NCI-H1694 (cell line): ENCODE data around the gene TPH2.

Experiments
- DNase-seq: peaks from one replicate; lab custom pipeline; 2025; lab: John Stamatoyannopoulos, UW

TPH2 gene

DNA sequence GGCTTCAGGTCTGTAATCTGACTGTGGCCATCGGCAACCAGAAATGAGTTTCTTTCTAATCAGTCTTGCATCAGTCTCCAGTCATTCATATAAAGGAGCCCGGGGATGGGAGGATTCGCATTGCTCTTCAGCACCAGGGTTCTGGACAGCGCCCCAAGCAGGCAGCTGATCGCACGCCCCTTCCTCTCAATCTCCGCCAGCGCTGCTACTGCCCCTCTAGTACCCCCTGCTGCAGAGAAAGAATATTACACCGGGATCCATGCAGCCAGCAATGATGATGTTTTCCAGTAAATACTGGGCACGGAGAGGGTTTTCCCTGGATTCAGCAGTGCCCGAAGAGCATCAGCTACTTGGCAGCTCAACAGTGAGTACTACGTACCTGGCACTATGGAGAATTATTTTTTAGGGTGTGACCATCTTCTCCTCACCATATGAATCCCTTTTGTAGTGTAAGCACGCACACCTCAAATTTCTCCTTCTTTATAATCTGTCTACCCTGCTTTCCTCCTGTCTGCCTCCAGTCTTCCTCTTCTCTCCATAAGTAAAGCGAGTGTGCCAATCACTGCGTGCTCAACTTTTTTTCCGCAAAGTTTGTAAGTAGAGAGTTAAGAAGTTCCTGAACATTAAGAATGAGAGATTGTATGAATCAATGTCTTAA, at the start of gene TPH2:
TPH2 (plus strand) TSS at position 118 of the 658 bp plus-strand sequence; CDS start at position 260, 142 bp downstream.
- DNase-seq, result no peak

DNA sequence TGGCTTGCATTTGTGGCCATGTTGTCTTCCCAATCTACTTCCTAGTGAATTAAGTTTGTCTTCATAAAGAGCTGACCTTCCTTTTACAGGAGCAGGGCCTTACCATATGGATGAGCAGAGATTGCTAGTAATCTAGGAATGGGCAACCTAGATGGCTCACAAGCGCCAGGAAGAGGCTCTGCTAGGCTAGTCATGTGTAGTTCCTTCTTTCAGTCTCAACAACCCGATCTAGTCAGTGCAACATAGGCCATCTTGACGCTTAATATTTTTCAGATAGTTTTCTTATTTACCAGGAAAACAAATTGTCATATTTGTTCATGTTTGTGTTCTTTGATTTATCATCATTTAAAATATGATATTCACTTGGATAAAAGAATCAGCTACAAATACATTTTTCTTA, 48.2 kb upstream of the TPH2 start:
- no peak for DNase-seq

DNA sequence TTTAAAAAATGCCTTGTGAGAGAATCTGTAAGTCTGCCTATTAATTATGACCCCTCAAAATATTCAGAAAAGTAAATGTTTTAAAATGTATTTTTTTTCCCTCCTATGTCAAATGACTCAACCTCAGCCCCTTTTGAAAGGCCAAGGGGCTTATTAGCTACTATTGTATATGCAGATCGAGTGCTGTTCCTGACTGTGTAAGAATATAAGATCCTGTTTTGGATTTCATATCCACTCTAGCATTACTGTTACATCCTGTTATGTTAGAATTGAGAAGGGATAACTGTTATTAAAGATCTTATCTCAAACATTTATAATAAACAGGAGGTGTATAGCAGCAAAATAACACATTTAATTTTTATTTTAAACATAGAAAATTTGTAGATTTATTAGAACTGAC, 46.6 kb upstream of the TPH2 start:
- DNase-seq, result no peak

DNA sequence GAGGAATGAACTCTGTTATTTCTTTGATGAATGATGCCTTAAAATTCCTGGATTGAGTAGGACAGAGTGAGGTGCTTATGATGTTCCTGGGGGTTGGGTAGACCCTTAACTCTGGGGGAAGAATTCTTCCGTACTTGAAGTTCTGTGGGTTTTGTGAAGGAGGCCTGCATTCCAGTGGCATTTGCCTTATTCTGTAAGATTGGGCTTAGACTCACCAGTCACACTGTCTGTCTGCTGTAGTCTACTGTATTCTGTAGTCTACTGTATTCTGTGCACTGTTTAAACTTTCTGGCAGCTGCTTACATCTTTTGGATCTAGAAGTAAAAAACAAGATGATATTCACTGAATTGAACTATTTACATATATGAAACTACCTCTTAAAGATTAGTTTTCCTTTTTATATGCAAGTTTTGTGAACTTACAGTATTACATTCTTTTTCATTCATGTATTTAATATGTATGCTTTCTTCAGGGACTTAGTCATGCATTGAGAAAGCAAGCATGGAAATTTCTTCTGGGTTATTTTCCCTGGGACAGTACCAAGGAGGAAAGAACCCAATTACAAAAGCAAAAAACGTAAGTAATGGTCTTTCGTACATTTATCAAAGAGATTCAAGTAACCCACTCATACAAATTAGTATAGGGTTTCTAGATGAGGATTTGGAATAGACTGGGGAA, 42.3 kb upstream of the TPH2 start:
- DNase-seq, result no peak

DNA sequence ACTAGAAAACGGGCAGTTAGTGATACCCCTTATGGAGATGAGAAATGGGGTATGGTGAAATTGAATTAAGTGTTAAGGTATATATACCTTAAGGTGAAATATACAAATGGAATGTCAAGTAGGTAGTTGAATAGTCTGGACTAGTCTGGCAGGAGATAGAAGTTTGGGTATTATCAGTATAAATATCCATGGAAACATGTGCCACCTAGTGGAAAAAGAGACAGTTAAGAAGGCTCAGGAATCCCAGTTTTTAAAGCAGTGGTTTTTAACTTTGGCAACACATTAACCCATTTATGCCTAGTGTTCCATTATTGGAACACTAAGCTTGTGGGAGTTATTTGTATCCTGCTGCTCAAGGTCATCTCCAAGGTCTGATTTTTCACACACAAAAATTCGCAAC, 38.6 kb upstream of the TPH2 start:
- no peak for DNase-seq

DNA sequence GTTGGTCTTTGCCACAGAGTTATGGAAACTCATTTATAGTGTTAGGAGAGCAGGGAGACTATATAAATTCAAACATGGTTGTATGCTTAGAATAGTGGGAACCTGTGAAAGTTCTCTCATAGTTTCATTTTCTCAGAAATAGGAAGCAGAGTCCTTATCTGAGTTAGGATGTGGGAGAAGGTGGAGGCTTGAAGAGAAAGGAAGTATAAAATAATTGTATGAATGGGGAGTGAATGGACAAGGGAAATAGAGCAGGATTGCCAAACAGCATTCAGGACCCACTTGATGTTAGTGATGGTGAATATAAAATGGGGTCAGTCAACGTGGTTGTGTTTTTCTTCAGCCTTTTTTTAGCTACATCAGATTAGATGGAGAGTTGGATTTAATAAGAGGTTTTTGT, 34.0 kb upstream of the TPH2 start:
- DNase-seq, result no peak

DNA sequence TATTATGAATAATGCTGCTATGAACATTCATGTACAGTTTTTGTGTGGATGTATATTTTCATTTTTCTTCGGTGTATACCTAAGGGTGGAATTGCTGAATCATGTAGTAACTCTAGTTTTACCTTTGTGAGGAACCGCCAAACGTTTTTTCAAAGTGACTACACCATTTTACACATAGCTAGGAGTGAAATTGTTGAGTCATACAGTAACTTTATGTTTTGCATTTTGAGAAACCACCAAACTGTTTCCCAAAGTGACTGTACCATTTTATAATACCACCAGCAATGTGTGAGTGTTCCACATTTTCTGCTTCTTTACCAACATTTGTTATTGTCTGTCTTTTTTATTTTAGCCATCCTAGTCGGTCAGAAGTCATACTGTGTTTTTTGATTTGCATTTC, 3.1 kb upstream of the TPH2 start:
- DNase-seq, result no peak

DNA sequence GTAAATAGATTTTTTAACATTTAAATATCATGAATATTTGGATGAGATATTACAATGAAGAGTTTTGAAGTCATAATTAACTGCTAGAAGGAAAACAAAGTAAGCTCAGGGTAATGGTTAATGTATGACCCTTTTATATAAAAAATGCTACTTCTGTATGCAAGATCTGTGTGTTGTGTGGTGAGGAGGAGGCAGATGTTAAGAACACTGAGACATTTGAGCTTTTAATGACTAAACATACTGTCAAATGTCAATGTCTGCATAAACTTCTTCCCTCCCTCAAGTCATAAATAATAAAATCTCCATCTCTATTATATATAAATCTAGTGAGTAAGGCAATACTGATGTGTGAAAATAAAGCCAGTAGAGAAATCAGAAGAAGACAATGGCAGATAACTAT, 1.4 kb downstream of the TPH2 start:
- no peak for DNase-seq

DNA sequence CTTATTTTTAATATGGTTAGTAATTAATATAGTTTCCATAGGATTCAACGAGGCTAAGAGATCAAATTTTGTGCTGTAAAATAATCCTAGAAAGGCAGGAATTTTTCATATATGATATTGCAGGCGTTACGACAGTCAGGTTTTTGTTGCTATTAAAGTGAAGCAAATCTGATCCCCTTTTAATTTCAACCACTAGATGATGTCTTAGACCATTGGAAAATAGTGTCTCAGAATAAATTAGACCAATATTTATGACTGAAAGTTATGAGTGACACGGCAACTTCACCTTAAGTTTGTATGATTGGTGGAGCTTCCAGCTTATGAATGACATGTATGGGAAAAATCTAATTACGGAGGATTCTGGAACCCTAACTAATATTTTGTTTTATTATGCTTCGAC, 2.5 kb downstream of the TPH2 start:
- DNase-seq, result no peak

DNA sequence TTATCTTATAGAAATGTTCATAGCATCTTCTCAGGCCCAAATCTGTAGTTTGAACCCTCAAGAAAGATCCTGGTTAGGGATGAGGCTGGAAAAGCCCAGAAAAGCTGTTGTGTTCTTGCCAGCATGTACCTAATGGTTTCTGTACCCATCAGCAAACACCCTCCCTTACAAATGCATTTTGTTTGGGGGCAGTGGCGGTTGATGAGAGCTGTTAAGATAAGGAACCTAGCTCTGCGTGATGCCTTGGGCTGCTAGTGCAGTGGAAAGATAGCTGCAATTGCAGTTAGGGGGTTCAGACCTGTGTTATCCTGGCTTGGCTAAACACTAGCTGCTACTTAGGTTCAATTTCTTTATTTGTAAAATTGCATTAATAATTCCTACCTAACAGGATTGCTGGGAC, 3.6 kb downstream of the TPH2 start:
- DNase-seq, result no peak

DNA sequence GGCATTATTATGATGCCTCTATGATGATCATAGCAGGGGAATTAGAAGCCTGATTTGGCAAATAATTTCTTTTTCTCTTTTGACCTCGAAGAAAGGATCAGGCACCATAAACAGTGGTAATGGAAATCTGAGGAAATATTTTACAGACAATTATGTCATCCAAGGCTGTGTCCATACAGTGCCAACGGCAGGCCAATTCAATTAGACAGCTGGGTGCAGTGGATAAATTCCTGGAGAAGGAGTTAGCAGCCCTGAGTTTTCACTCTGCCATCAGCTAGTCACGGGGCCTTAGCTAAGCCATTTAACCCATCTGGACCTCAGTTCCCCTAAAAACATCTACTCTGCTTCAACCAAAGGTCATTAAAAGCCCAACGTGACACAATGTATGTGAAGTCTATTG, 4.1 kb downstream of the TPH2 start:
- DNase-seq, result no peak

DNA sequence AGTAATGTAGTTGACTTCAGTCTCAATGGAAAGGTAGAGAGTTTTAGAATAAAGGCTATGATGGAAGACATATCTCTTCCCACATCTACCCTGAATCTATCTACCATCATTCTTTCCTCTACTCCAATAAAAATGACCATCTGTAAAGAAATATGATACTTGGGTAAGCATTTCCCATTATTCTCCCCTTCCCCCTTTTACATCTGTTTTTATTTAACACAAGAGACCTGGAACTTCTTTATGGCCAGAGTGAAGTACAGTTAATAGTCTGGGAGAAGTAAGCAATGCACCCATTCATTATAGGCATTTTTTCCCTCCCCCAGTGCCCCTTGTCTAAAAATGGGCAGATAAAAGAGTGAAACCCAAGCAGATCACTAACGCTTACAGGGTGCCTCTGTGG, 6.5 kb downstream of the TPH2 start:
- no peak for DNase-seq

DNA sequence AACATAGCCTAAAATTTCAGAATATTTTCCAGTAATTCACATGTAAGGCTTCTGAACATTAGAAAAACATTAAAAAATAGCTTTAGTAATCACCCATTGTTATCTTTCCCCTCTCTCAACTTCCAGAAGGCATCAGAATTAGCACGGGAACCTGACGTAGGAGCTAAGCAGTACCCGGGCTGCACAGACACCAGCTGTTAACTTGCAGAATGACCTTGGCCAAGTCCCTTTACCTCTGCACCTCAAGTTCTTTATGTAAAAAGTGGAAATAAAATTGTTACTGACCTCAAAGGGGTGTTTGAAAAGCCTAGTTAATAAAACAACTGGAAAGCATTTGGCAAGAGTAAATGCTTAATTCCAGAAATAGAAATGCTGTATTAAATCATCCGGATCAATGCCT, 7.2 kb downstream of the TPH2 start:
- no peak for DNase-seq

DNA sequence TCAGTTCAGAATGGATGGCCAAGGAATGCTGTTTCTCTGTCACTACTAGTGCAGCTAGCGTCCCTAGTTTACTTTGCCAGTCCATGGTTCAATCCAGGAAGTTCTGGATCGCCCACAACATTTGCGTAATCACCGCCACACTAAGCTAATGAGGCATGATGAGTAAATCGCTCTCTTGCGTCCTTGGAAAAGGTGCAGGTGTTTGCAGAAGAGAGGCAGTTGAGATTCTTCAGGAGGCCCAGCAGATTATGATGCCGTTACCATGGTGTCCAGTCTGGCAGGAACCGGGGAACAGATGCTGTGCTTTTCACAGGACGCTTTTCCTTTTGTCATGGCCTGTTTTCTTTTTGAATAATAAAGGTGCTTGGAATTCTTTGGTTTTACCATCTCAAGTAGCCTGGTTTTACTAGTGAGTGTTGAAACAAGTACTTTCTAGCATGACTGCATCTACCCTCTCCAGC, 9.0 kb downstream of the TPH2 start:
- DNase-seq, result peak; percentile 25

DNA sequence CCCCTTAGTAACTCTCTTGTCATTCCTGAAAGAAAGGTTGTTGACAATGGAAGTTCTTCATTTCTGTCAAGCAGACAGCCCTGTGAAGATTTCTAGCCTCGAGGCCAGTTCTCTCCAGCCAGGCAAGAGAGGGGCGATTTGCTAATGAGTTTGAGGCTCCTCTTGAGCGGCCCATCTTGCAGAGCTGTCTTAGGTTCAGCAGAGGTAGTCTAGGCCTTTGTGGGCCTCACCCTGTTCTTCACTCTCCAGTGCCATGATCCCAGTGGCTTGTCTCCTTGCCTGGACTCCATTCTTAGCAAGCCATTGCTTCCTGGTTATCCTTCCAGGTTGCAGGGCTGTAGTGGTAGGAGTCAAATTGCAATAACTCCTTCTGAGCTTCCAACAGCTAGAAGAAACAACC, 9.7 kb downstream of the TPH2 start:
- no peak for DNase-seq

DNA sequence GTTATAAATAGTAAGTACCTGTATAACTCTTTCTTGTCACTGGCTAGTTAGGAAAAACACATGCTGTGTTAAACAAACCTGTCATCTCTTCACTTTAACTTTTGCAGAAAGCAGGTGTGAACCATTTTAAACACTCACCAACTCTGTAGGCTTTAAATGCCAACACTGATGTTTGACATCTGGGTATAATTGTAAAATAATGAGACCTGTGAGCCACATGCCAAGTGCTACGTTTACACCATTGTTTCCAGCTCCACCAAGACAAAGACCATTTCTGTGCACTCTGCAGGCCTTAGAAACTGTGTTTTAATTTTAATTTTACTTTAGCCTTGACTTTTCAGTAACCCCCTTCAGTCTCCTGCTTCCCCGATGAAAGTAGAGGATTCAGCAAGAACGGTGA, 11.0 kb downstream of the TPH2 start:
- DNase-seq, result no peak

DNA sequence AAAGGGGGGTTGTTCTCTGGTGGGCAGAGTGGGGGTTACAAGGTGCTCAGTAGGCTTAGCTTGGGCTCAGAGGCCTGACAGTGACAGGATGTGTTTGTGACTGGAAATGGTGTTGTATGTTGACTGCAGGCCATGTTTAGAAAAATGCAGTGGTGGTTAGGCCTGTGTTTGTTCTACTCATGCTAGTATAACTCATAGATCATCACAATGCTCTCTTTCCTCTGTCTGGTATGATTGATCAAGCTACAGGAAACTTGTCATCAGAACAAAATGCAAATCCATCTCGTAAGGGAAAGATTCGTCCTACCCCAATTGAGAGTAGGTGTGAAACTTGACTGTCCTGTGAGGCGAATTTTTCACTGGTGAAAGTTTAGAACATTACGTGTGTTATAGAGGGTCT, 11.8 kb downstream of the TPH2 start:
- DNase-seq, result no peak

DNA sequence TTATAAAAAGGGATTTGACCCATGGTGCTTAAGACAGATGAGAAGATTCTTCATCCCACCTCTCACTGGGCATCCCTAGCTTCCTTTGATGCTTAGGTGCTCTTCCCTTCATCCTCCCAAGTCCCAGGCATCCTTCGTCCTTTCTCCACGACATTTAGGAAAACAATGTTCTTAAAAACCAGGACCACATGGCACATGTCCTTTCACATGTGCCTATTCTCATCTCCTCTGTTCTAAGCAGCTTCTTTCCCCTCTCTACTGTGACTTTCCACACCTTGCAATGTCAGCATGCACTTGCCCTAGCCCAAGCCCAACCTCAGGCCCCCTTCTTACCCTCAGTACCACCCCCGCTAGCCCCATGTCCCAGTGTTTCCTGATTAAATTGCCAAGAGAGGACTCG, 12.2 kb downstream of the TPH2 start:
- DNase-seq, result no peak

DNA sequence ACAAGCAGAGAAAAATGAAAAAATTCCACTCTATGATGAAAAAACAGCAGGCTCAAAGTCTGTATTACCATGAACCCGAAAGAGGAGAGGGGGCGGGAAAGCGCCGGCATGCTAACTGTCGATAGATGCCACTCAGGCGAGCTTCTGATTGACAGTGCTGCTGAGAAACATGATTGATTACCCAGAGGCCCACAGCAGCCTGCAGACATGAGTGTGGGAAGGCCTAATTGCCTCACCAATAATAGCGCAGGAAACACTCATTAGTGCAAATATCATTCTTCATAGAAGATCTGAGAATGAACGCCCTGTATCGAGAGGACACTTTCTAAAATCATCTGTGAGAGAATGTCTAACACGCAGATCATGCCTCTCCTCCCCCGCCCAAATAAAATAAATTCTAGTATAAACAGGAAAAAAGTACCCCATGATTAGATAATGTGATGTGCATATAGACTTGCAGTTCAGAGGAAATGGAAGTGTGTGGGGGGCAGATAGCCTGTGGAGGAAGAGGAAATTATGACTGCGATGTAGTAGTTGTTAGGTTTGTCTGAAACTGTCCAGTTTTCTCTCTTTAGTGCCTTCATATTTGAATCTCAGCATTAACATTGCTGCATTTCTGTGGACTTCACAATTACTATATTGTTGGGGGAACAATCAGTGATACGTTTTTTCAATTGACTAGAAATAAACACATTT, 15.6 kb downstream of the TPH2 start:
- no peak for DNase-seq

DNA sequence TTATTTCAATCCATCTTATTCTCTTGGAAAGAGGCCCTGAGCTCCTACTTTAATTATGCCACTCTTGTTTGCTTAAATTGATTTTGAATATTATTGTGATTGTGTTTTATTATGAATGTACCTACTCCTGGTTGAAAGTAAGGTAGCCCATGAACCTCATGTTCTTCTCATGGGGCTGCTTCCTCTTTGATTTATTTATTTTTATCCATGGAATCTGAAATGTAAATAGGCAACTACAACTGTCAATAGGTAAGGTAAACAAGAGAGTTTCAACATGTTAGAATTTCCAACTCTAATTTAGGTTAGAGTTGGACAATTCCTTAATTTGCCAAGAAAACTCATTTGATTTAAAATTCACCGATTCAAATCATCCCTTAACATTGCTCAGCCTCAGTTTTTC, 16.2 kb downstream of the TPH2 start:
- no peak for DNase-seq

DNA sequence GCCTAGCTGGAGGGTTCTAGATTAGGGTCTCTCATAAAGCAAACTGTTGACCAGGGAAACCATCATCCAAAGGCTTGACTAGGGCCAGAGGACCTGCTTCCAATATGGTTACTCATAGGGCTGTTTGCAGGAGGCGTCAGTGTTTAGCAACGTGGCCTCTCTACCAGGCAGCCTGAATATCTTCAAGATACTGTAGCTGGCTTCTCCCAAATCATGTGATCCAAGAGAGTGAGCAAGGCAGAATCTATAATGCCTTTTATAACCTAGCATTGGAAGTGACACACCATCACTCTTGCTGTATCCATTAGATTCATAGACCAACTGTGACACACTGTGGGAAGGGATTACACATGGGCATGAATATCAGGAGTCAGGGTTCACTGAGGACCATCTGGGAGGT, 17.3 kb downstream of the TPH2 start:
- DNase-seq, result no peak

DNA sequence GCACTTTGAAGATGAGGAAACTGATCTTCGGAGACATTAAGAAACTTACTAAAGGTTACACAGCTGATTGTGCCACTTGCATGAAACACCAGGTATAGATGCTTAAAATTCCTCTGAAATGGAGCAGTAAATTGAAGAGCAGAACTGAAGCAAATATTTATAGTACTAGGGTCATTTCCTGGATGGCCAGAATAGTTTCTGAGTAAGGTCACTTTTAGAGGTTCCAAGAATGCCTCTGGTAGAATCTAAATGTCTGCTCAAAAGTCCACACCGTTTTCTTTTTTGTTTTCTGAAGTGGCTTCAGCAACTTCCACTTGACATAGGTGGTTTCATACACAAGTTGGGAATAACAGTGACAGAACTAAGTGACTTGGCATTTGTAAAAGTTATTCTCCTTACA, 19.4 kb downstream of the TPH2 start:
- no peak for DNase-seq

DNA sequence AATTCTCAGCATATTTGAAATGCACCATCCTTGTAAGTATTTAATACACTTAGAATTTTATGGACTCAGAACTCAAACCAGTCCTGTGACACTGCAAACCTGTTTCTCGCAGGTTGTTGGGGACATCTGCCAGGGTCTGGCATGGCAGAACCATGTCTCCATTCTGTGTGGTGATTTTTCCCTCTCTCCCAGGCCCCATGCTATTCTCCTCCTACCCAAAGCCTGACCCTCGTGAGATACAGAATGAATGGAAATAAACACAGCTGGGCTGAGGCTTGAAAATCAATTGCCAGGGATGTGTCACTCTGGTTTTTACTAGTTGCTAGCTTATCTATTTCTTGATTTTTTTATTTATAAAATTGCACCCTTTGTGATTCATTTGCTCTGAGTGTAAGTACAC, 19.8 kb downstream of the TPH2 start:
- DNase-seq, result no peak
